CD8-positive, alpha-beta memory T cell (primary cell): Measurements from ENCODE around the gene UNC119. TPM values are rescaled to one million over a fixed set of nuclear protein-coding genes. Genes with fewer than 3 reads are reported as not detected.

ENCODE experiments used
- CTCF ChIA-PET: fragments of 350-600 bp; sonication (Branson Sonifier 250); formaldehyde crosslinking; loops from one replicate; lab custom pipeline; 2021; ENCODE audit warnings: antibody characterized with exemption; lab: Charles Lee
- POLR2A ChIA-PET: fragments of 350-600 bp; sonication (Branson Sonifier 250); formaldehyde crosslinking; loops from one replicate; lab custom pipeline; 2021; ENCODE audit warnings: antibody characterized with exemption; lab: Charles Lee
- DNase-seq, 5 donors: peaks; one replicate each; pipeline versions ENCODE4 v3.0.0 to v3.0.0-alpha.2; 2020 to 2022; ENCODE audit warnings: mixed read lengths in 1 of 5
- H3K27ac ChIP-seq: one replicate; pipeline ENCODE4 v1.7.0; 2013; ENCODE audit warnings: low read depth, mild to moderate bottlenecking, low read length, moderate library complexity
- H3K27me3 ChIP-seq: 2 replicates; pipeline ENCODE4 v1.7.0; 2013; ENCODE audit warnings: low read length, mild to moderate bottlenecking; ENCODE audit not compliant: insufficient read depth, poor library complexity, severe bottlenecking
- H3K36me3 ChIP-seq: 2 replicates; pipeline ENCODE4 v1.7.0; 2013; ENCODE audit warnings: mild to moderate bottlenecking, low read length, moderate library complexity; ENCODE audit not compliant: insufficient read depth
- H3K4me1 ChIP-seq: 2 replicates; pipeline ENCODE4 v1.7.0; 2013; ENCODE audit warnings: mild to moderate bottlenecking, low read length, moderate library complexity; ENCODE audit not compliant: insufficient read depth
- H3K4me3 ChIP-seq: 2 replicates; pipeline ENCODE4 v1.7.0; 2013; ENCODE audit warnings: mild to moderate bottlenecking, low read length
- H3K9me3 ChIP-seq: 2 replicates; pipeline ENCODE4 v1.7.0; 2013; ENCODE audit warnings: mild to moderate bottlenecking, low read length
- H3K27ac Mint-ChIP-seq, 8 donors: one replicate each; pipeline ENCODE4 v1.8.0; 2020 to 2021; ENCODE audit warnings: mixed read lengths in 8 of 8, mild to moderate bottlenecking in 6 of 8, inconsistent platforms in 3 of 8, moderate library complexity in 3 of 8
- H3K27me3 Mint-ChIP-seq, 2 donors: one replicate each; pipeline ENCODE4 v1.8.0; 2020 to 2021; ENCODE audit warnings: mixed read lengths in 2 of 2, mild to moderate bottlenecking in 1 of 2, moderate library complexity in 1 of 2
- H3K36me3 Mint-ChIP-seq, 3 donors: one replicate each; pipeline ENCODE4 v1.8.0; 2020 to 2021; ENCODE audit warnings: mixed read lengths in 3 of 3, inconsistent platforms in 1 of 3, mild to moderate bottlenecking in 1 of 3
- H3K4me1 Mint-ChIP-seq, 3 donors: one replicate each; pipeline ENCODE4 v1.8.0; 2020 to 2021; ENCODE audit warnings: mixed read lengths in 3 of 3, inconsistent platforms in 1 of 3, mild to moderate bottlenecking in 1 of 3
- H3K4me3 Mint-ChIP-seq, 7 donors: one replicate each; pipeline ENCODE4 v1.8.0; 2020 to 2021; ENCODE audit warnings: mixed read lengths in 7 of 7, mild to moderate bottlenecking in 6 of 7, moderate library complexity in 4 of 7, inconsistent platforms in 2 of 7
- H3K9me3 Mint-ChIP-seq, 5 donors: one replicate each; pipeline ENCODE4 v1.8.0; 2020 to 2022; ENCODE audit warnings: mixed read lengths in 5 of 5, mild to moderate bottlenecking in 3 of 5, moderate library complexity in 2 of 5, inconsistent platforms in 1 of 5
- polyA plus RNA-seq: library from polyadenylated mRNA; unstranded; fragments of 300-500 nt; fragmentation: Illumina TruSeq; gene quantifications from one replicate; pipeline ENCODE4 v1.2.3, GENCODE V29; 2021
- total RNA-seq, 2 experiments: library from RNA; stranded (reverse); gene quantifications; one replicate each; pipeline ENCODE4 v1.2.3, GENCODE V29; 2021

The UNC119 gene
- total and polyA plus RNA-seq, 3 experiments from 2014 or later, result 21.9 to 29.1 (median 28.9) TPM

GRCh38 chr17:28497931-28498330, 54.5 kb downstream of the UNC119 start:
- H3K27me3 ChIP-seq, result no peaks in the 10 kb centered on the region
- ChIA-PET POLR2A (no interaction called here), CTCF (interaction anchor here (7.2 kb wide), 1 partner anchor 114 kb away, joined by 37 read pairs; the partner anchor contains the start of gene RSKR)
- H3K27ac ChIP-seq, result no peak overlapping the region
- DNase-seq, result no peak
- H3K36me3 ChIP-seq, result no peaks in the 10 kb centered on the region
- Mint-ChIP-seq H3K27me3 (peaks cover 2 to 3% of the 10 kb centered on the region in 2 donors), H3K36me3 (no peaks in the 10 kb centered on the region), H3K4me3 (no peak overlapping the region), H3K4me1 (no peaks in the 10 kb centered on the region), H3K9me3 (no peaks in the 10 kb centered on the region), H3K27ac (peak overlapping the region in 1 of 8 donors; percentile 19)
- no peak overlapping the region for H3K4me3 ChIP-seq
- no peaks in the 10 kb centered on the region for H3K4me1 ChIP-seq
- no peaks in the 10 kb centered on the region for H3K9me3 ChIP-seq

Other genes with a start within 250 kb of the UNC119 start
- 10 to 100 TPM; 64.9 to 67.1 TPM for gene TMEM97, start 233.4 kb downstream of the UNC119 start, total RNA-seq
- 10.4 TPM for gene TMEM97, start 233.4 kb downstream of the UNC119 start, polyA plus RNA-seq
- 10 to 100 TPM; 26.0 to 29.4 TPM for gene IFT20, start 217.2 kb downstream of the UNC119 start, total RNA-seq
- gene IFT20, start 217.2 kb downstream of the UNC119 start, polyA plus RNA-seq, result 44.5 TPM
- 10 to 100 TPM; 29.0 to 30.6 TPM for gene TNFAIP1, start 216.9 kb downstream of the UNC119 start, total RNA-seq
- 10.6 TPM for gene TNFAIP1, start 216.9 kb downstream of the UNC119 start, polyA plus RNA-seq
- gene POLDIP2, start 195.1 kb downstream of the UNC119 start, total RNA-seq, result 100 to 1,000 TPM; 134 to 135 TPM
- gene POLDIP2, start 195.1 kb downstream of the UNC119 start, polyA plus RNA-seq, result 81.1 TPM
- gene SEBOX, start 187.4 kb downstream of the UNC119 start, total RNA-seq, result not detected
- gene SEBOX, start 187.4 kb downstream of the UNC119 start, polyA plus RNA-seq, result not detected
- gene VTN, start 182.3 kb downstream of the UNC119 start, total RNA-seq, result under 1 TPM; 0.18 to 0.57 TPM
- gene VTN, start 182.3 kb downstream of the UNC119 start, polyA plus RNA-seq, result not detected
- gene SARM1, start 180.9 kb downstream of the UNC119 start, total RNA-seq, result 10 to 100 TPM; 35.3 to 37.0 TPM
- gene SARM1, start 180.9 kb downstream of the UNC119 start, polyA plus RNA-seq, result 8.5 TPM
- gene SLC46A1, start 146.4 kb downstream of the UNC119 start, total RNA-seq, result 1 to 10 TPM; 5.6 to 6.0 TPM
- 6.3 TPM for gene SLC46A1, start 146.4 kb downstream of the UNC119 start, polyA plus RNA-seq
- not detected for gene SLC13A2, start 79.0 kb downstream of the UNC119 start, total RNA-seq
- not detected for gene SLC13A2, start 79.0 kb downstream of the UNC119 start, polyA plus RNA-seq
- gene FOXN1, start 46.3 kb downstream of the UNC119 start, total RNA-seq, result not detected
- gene FOXN1, start 46.3 kb downstream of the UNC119 start, polyA plus RNA-seq, result not detected
- 10 to 100 TPM; 48.7 to 50.0 TPM for gene PIGS, start 18.9 kb upstream of the UNC119 start, total RNA-seq
- 61.0 TPM for gene PIGS, start 18.9 kb upstream of the UNC119 start, polyA plus RNA-seq
- 10 to 100 TPM; 12.8 to 13.6 TPM for gene ALDOC, start 24.3 kb upstream of the UNC119 start, total RNA-seq
- 58.2 TPM for gene ALDOC, start 24.3 kb upstream of the UNC119 start, polyA plus RNA-seq
- 10 to 100 TPM; 77.8 to 79.7 TPM for gene SPAG5, start 46.4 kb upstream of the UNC119 start, total RNA-seq
- 3.5 TPM for gene SPAG5, start 46.4 kb upstream of the UNC119 start, polyA plus RNA-seq
- gene RSKR, start 61.6 kb upstream of the UNC119 start, total RNA-seq, result 10 to 100 TPM; 18.4 to 19.3 TPM
- gene RSKR, start 61.6 kb upstream of the UNC119 start, polyA plus RNA-seq, result 0.22 TPM
- 100 to 1,000 TPM; 176 to 192 TPM for gene BLTP2, start 92.5 kb upstream of the UNC119 start, total RNA-seq
- gene BLTP2, start 92.5 kb upstream of the UNC119 start, polyA plus RNA-seq, result 44.5 TPM
- gene SDF2, start 109.3 kb upstream of the UNC119 start, total RNA-seq, result 10 to 100 TPM; 51.4 to 55.1 TPM
- 94.9 TPM for gene SDF2, start 109.3 kb upstream of the UNC119 start, polyA plus RNA-seq
- gene SUPT6H, start 109.6 kb upstream of the UNC119 start, total RNA-seq, result 10 to 100 TPM; 80.0 to 88.4 TPM
- 20.1 TPM for gene SUPT6H, start 109.6 kb upstream of the UNC119 start, polyA plus RNA-seq
- 1 to 10 TPM; 4.7 to 4.9 TPM for gene PROCA1, start 159.3 kb upstream of the UNC119 start, total RNA-seq
- 1.2 TPM for gene PROCA1, start 159.3 kb upstream of the UNC119 start, polyA plus RNA-seq
- gene RAB34, start 165.2 kb upstream of the UNC119 start, total RNA-seq, result 1 to 10 TPM; 7.9 to 8.3 TPM
- gene RAB34, start 165.2 kb upstream of the UNC119 start, polyA plus RNA-seq, result 2.6 TPM
- gene RPL23A, start 167.4 kb upstream of the UNC119 start, total RNA-seq, result 1,000 to 10,000 TPM; 2,670 to 2,692 TPM
- 5,358 TPM for gene RPL23A, start 167.4 kb upstream of the UNC119 start, polyA plus RNA-seq
- gene TLCD1, start 173.6 kb upstream of the UNC119 start, total RNA-seq, result 10 to 100 TPM; 36.5 to 38.9 TPM
- not detected for gene TLCD1, start 173.6 kb upstream of the UNC119 start, polyA plus RNA-seq
- gene NEK8, start 176.2 kb upstream of the UNC119 start, total RNA-seq, result 1 to 10 TPM; 8.0 to 8.8 TPM
- 2.5 TPM for gene NEK8, start 176.2 kb upstream of the UNC119 start, polyA plus RNA-seq
- gene TRAF4, start 191.4 kb upstream of the UNC119 start, total RNA-seq, result 100 to 1,000 TPM; 176 to 182 TPM
- 2.7 TPM for gene TRAF4, start 191.4 kb upstream of the UNC119 start, polyA plus RNA-seq